DND-41 (cell line): Measurements from ENCODE around the gene TOP3B.

Experiments used
- EZH2 ChIP-seq: IDR thresholded peaks from 3 replicates; pipeline ENCODE4 v1.6.1; 2012; ENCODE audit warnings: borderline replicate concordance, low read depth, mild to moderate bottlenecking, moderate library complexity, low read length, inconsistent platforms; ENCODE audit not compliant: severe bottlenecking
- TF ChIP-seq, protein P1 (sequence below): IDR thresholded peaks from 2 replicates; pipeline ENCODE4 v1.5.1; 2012; ENCODE audit warnings: borderline replicate concordance, low read length, moderate library complexity, mild to moderate bottlenecking; ENCODE audit not compliant: poor library complexity, severe bottlenecking; ENCODE audit errors: extremely low read depth

DNA sequence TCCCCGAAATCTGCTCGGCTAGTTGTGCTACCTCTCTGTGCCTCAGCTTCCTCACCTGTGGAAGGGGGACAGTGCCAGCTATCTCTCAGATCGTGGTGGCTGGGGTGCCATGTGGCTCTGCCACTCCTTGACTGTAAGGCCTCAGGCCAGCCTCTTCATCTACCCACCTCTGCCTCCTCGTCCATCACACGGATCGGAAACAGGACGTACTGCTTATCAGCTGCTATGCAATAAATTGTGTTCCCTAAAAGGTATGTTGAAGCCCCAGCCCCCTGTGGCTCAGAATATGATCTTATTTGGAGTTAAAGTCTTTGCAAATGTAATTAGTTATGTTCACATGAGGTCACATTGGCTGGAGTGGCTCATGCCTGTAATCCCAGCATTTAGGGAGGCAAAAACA is 37.7 kb downstream of the TOP3B start:
- TF ChIP-seq, protein P1, sequence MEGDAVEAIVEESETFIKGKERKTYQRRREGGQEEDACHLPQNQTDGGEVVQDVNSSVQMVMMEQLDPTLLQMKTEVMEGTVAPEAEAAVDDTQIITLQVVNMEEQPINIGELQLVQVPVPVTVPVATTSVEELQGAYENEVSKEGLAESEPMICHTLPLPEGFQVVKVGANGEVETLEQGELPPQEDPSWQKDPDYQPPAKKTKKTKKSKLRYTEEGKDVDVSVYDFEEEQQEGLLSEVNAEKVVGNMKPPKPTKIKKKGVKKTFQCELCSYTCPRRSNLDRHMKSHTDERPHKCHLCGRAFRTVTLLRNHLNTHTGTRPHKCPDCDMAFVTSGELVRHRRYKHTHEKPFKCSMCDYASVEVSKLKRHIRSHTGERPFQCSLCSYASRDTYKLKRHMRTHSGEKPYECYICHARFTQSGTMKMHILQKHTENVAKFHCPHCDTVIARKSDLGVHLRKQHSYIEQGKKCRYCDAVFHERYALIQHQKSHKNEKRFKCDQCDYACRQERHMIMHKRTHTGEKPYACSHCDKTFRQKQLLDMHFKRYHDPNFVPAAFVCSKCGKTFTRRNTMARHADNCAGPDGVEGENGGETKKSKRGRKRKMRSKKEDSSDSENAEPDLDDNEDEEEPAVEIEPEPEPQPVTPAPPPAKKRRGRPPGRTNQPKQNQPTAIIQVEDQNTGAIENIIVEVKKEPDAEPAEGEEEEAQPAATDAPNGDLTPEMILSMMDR: no peak
- TF ChIP-seq EZH2: no peak
